AG09319 (cell line): Measurements from ENCODE around the gene GALM.

Experiments used
- DNase-seq: peaks from one replicate; pipeline ENCODE4 v3.0.0-alpha.2; 2010; ENCODE audit warnings: low read depth; ENCODE audit errors: extremely low read depth
- TF ChIP-seq, protein P1 (sequence below): IDR thresholded peaks from 2 replicates; pipeline ENCODE4 v1.5.1; 2011; ENCODE audit warnings: low read depth, mild to moderate bottlenecking, inconsistent platforms, low read length, moderate library complexity

The GALM gene

GRCh38 chr2:38745267-38745666 is 79.4 kb downstream of the GALM start:
- TF ChIP-seq, protein P1, sequence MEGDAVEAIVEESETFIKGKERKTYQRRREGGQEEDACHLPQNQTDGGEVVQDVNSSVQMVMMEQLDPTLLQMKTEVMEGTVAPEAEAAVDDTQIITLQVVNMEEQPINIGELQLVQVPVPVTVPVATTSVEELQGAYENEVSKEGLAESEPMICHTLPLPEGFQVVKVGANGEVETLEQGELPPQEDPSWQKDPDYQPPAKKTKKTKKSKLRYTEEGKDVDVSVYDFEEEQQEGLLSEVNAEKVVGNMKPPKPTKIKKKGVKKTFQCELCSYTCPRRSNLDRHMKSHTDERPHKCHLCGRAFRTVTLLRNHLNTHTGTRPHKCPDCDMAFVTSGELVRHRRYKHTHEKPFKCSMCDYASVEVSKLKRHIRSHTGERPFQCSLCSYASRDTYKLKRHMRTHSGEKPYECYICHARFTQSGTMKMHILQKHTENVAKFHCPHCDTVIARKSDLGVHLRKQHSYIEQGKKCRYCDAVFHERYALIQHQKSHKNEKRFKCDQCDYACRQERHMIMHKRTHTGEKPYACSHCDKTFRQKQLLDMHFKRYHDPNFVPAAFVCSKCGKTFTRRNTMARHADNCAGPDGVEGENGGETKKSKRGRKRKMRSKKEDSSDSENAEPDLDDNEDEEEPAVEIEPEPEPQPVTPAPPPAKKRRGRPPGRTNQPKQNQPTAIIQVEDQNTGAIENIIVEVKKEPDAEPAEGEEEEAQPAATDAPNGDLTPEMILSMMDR = no peak
- DNase-seq = no peak

- TF ChIP-seq, protein P1 = no peak
- DNase-seq = no peak
These were observed 81.1 kb downstream of the GALM start for GRCh38 chr2:38747007-38747424.

- TF ChIP-seq, protein P1 = no peak
- no peak for DNase-seq
These were observed 81.9 kb downstream of the GALM start for GRCh38 chr2:38747819-38748218.

DNA sequence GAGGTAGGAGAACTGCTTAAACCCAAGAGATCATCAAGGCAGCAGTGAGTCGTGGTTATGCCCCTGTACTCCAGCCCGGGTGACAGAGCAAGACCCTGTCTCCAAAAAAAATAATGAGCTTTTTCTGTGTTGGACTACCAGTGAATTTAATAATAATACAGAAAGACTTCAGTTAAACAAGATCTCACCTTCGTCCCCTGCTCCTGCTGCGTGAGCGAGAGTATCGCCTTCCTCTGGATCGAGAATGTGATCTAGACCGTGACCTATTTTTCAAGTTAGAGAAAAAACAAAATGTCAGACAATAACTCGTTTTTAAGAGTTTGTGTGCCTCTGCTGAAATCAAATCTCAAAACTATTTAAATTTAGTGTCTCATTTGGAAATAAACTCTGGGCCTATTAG is 82.5 kb downstream of the GALM start:
- TF ChIP-seq, protein P1 = no peak

DNA sequence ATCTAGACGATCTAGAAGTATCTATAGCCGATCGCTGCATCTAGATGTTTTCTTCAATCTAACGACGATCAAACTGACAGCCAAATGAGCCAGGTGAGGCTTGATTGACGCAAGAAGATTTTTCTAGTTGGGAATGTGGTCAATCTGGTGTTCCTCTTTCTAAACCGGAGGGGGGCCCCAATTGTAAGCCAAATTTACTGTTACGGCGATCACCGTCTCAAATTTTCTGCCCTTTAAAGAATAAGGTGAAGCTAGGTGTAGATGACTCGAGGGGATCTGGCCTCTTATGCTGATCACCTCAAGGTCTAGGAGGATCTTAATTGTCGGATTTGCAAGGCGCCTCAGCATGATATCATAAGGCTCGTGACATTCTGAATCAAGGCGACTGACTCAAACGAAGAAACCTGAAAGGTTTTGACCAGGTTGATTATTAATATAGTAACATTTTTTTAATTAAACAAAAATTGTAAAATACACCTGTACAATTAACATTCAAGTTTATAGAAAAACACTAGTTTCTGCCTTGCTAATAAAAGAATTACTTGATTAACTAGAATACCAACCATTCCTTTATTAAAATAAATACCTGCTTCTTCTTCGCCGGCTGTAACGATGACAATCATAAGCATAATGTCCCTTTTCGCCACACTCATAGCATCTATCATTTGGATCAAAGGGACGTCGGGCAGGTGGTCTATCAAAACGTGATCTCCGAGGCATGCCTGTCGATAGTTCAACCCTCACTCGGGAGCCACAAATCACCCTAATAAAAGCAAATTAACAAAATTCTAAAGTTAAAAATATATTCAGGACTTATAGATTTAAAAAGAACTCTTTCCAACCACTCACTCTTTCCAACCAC is 83.3 kb downstream of the GALM start:
- TF ChIP-seq, protein P1 = no peak
- DNase-seq = no peak

More for the DNA sequence above, 82.5 kb downstream of the GALM start:
- DNase-seq = no peak

GRCh38 chr2:38750011-38750890 is 84.3 kb downstream of the GALM start:
- TF ChIP-seq, protein P1 = no peak; the same call in 1 of the 2 replicates
- DNase-seq = no peak
